K562 (cell line): ENCODE results near the gene AHNAK. TPM values are rescaled to one million over a fixed set of nuclear protein-coding genes. Genes with fewer than 3 reads are reported as not detected.

Source experiments
- BDP1 ChIP-seq: IDR thresholded peaks from 3 replicates; pipeline ENCODE4 v1.6.1; 2011; ENCODE audit not compliant: insufficient read length, insufficient read depth
- BRF1 ChIP-seq: IDR thresholded peaks from 3 replicates; pipeline ENCODE4 v1.6.1; 2011; ENCODE audit warnings: borderline replicate concordance, mild to moderate bottlenecking; ENCODE audit not compliant: insufficient read length; ENCODE audit errors: extremely low read depth
- CBFA2T3 ChIP-seq: fragments of 450-650 bp; IDR thresholded peaks from 2 replicates; pipeline ENCODE4 v1.6.1; 2017
- FOSL1 ChIP-seq: fragments of 200-800 bp; sonication (Bioruptor generic); conservative IDR thresholded peaks from 2 replicates; pipeline ENCODE4 v1.6.1; 2016; ENCODE audit warnings: missing genetic modification characterization, missing compliant biosample characterization
- GTF2F1 ChIP-seq: IDR thresholded peaks from 2 replicates; pipeline ENCODE4 v1.6.1; 2011; ENCODE audit warnings: low read depth, low read length, improper control_type of control experiment
- JUNB ChIP-seq: fragments of 450-650 bp; formaldehyde crosslinking; conservative IDR thresholded peaks from 2 replicates; pipeline ENCODE4 v1.4.0; 2020; ENCODE audit warnings: mild to moderate bottlenecking
- KLF1 ChIP-seq: fragments of 450-650 bp; IDR thresholded peaks from 2 replicates; pipeline ENCODE4 v1.6.1; 2016; ENCODE audit warnings: missing genetic modification characterization, missing compliant biosample characterization
- KLF13 ChIP-seq: fragments of 450-650 bp; IDR thresholded peaks from 2 replicates; pipeline ENCODE4 v1.6.1; 2016; ENCODE audit warnings: missing genetic modification characterization, low read depth, mild to moderate bottlenecking, missing compliant biosample characterization, moderate library complexity, borderline replicate concordance
- NCOR1 ChIP-seq: fragments of 450-650 bp; IDR thresholded peaks from 2 replicates; pipeline ENCODE4 v1.6.1; 2016; ENCODE audit warnings: mild to moderate bottlenecking, moderate library complexity
- RBM15 ChIP-seq: fragments of 200-400 bp; formaldehyde crosslinking; IDR thresholded peaks from 2 replicates; pipeline ENCODE4 v1.6.1; 2018; ENCODE audit warnings: mild to moderate bottlenecking, low read length, moderate library complexity; ENCODE audit not compliant: insufficient read depth
- SMARCE1 ChIP-seq: fragments of 450-650 bp; IDR thresholded peaks from 2 replicates; pipeline ENCODE4 v1.7.1; 2016; ENCODE audit warnings: mild to moderate bottlenecking
- TGIF2 ChIP-seq: sonication (generic); formaldehyde crosslinking; IDR thresholded peaks from 2 replicates; pipeline ENCODE4 v1.8.1; 2022; ENCODE audit warnings: mild to moderate bottlenecking, missing genetic modification reagents, moderate library complexity
- U2AF1 ChIP-seq: fragments of 200-400 bp; formaldehyde crosslinking; optimal IDR thresholded peaks from 2 replicates; pipeline ENCODE3; 2017; ENCODE audit warnings: mild to moderate bottlenecking, low read depth, low read length, moderate library complexity
- ZBTB40 ChIP-seq, 2 experiments: fragments of 450-650 bp in 1 of 2; sonication (generic) in 1 of 2; formaldehyde crosslinking in 1 of 2; IDR thresholded peaks; 2 replicates each; pipeline versions ENCODE4 v1.7.1 to v1.9.0; 2016 to 2022; ENCODE audit warnings: inconsistent platforms in 1 of 2, mild to moderate bottlenecking in 1 of 2, missing genetic modification reagents in 1 of 2
- ZBTB8A ChIP-seq: fragments of 450-650 bp; IDR thresholded peaks from 2 replicates; pipeline ENCODE4 v1.6.1; 2018; ENCODE audit warnings: mild to moderate bottlenecking, moderate library complexity; ENCODE audit not compliant: partially characterized antibody
- ZNF354B ChIP-seq: fragments of 250-450 bp; sonication (Bioruptor Pico); IDR thresholded peaks from 2 replicates; pipeline ENCODE4 v1.4.0; 2020
- ZNF57 ChIP-seq: fragments of 450-650 bp; formaldehyde crosslinking; IDR thresholded peaks from 2 replicates; pipeline ENCODE4 v1.4.0; 2020; ENCODE audit warnings: mild to moderate bottlenecking, moderate library complexity
- ZNF764 ChIP-seq: fragments of 250-450 bp; sonication (Bioruptor Pico); IDR thresholded peaks from 2 replicates; pipeline ENCODE4 v1.4.0; 2020; ENCODE audit warnings: low read depth, mild to moderate bottlenecking, moderate library complexity
- polyA plus RNA-seq, 8 experiments: library from polyadenylated mRNA; depleted of rRNA in 4 of 8; stranded (reverse) in 5 of 8; unstranded in 3 of 8; fragments of >200 nt; fragmentation: Nextera tagmentation in 2 of 8; fragmentation: Illumina TruSeq in 1 of 8; extraction: Ambion mirVana in 2 of 8; extraction: Trizol in 1 of 8; gene quantifications; 2 replicates each; pipeline versions ENCODE4 v1.2.1 to v1.2.3, GENCODE V29; 2011 to 2014; ENCODE audit warnings: inconsistent platforms in 1 of 8, missing spikeins in 1 of 8
- total RNA-seq, 7 experiments: library from RNA; depleted of rRNA in 6 of 7; stranded (reverse); fragments of >200 nt in 6 of 7; fragmentation: Illumina TruSeq in 2 of 7; extraction: Trizol in 2 of 7; gene quantifications; 2 replicates each; pipeline versions ENCODE4 v1.2.1 to v1.2.3, GENCODE V29; 2011 to 2021; ENCODE audit warnings: low replicate concordance in 1 of 7
- TF ChIP-seq, protein P1 (sequence below): fragments of 450-650 bp; formaldehyde crosslinking; IDR thresholded peaks from 2 replicates; pipeline ENCODE4 v1.4.0; 2020; ENCODE audit warnings: mild to moderate bottlenecking, moderate library complexity

AHNAK gene
- total and polyA plus RNA-seq, 9 of the 15 experiments (the other 6 are each of a cell fraction or from before 2014, with no cell fraction given): 1.5 to 89.7 (median 45.0) TPM

DNA sequence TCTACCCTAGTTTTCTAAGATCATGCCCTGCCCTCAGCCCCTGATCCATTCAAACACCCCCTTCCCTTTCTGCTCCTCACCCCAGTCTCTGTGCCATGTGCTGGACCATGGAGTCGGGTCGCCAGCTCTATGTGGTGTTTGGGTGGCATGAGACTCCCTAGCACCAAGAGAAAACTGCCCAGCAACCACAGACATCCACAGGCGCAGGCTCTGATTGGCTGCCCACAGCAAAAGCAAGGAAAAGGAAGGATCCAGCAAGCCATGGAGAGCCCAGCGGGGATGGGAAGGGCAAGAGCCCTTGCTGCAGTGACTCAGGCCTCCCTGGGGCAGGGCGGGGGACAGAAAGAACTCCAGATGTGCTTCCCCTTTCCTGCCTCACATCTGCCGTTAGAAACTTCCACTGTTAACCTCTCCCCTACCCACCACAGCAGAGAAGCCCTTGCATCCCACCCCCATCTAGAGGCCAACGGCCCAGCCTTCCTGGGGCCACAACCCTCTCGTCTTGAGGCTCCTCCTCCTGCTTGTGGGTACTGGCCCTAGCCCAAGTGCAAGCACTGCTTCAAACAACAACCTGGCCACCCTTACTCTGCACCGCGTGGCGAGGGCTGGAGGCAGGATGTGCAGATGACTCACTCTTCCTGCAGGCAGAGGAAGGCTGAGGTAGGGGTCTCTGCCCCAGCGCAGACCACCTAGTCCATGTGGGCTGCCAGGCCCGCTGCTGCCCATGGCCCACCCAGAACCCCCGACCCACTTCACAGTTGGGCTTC lies 9.7 kb upstream of the AHNAK start (continued):
- TF ChIP-seq ZBTB40 (IDR thresholded peaks at IDR 0.05): peak; percentile 32; the same call in 1 of the 2 replicates
- TF ChIP-seq ZBTB40 (CRISPR knock-in tag; IDR thresholded peaks at IDR 0.05): no peak
- TF ChIP-seq TGIF2 (CRISPR knock-in tag): no peak
- no peak for TF ChIP-seq ZBTB8A
- TF ChIP-seq JUNB (CRISPR knock-in tag): peak; percentile 46; the same call in 1 of the 2 replicates
- no peak for TF ChIP-seq NCOR1
- 0 out of 2 replicates have a peak, but pooled peaks have one; percentile 11 for TF ChIP-seq KLF13 (tag)
- TF ChIP-seq, protein P1, sequence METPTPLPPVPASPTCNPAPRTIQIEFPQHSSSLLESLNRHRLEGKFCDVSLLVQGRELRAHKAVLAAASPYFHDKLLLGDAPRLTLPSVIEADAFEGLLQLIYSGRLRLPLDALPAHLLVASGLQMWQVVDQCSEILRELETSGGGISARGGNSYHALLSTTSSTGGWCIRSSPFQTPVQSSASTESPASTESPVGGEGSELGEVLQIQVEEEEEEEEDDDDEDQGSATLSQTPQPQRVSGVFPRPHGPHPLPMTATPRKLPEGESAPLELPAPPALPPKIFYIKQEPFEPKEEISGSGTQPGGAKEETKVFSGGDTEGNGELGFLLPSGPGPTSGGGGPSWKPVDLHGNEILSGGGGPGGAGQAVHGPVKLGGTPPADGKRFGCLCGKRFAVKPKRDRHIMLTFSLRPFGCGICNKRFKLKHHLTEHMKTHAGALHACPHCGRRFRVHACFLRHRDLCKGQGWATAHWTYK (CRISPR knock-in tag): peak; percentile 81
- no peak for TF ChIP-seq U2AF1
- peak; percentile 78 for TF ChIP-seq SMARCE1
- peak; percentile 80; the same call in 1 of the 2 replicates for TF ChIP-seq ZNF57 (CRISPR knock-in tag)
- no peak for TF ChIP-seq ZNF354B (CRISPR knock-in tag)
- TF ChIP-seq ZNF764 (CRISPR knock-in tag): no peak
- no peak; the same call in 1 of the 2 replicates for TF ChIP-seq CBFA2T3
- TF ChIP-seq BDP1: no peak
- TF ChIP-seq GTF2F1: no peak
- no peak for TF ChIP-seq RBM15
- peak; percentile 87 for TF ChIP-seq FOSL1
- TF ChIP-seq KLF1 (tag): no peak
- TF ChIP-seq BRF1: no peak
